Cardiac muscle cell (in vitro differentiated cells and primary cell): ENCODE data around the gene GNG7. TPM values are rescaled to one million over a fixed set of nuclear protein-coding genes. Genes with fewer than 3 reads are reported as not detected.
"Not testable (repeated sequence)": the region's sequence is repeated elsewhere in the genome, so short reads cannot be mapped to it uniquely, and the experiment has no call there.

Experiments used
- DNase-seq, 2 donors: peaks; one replicate each; pipeline versions ENCODE4 v3.0.0 to v3.0.0-alpha.2; 2010 to 2017; ENCODE audit warnings: low read depth in 1 of 2, low spot score in 1 of 2
- H3K27ac ChIP-seq: fragments of 200-600 bp; sonication (generic); 2 replicates; pipeline ENCODE4 v1.5.1; 2016
- H3K27me3 ChIP-seq: fragments of 200-600 bp; sonication (generic); 2 replicates; pipeline ENCODE4 v1.6.0; 2016; ENCODE audit warnings: control low read depth
- H3K36me3 ChIP-seq: fragments of 200-600 bp; sonication (generic); 2 replicates; pipeline ENCODE4 v1.5.1; 2016; ENCODE audit warnings: control low read depth
- H3K4me1 ChIP-seq: fragments of 200-600 bp; sonication (generic); 2 replicates; pipeline ENCODE4 v1.8.1; 2017; ENCODE audit warnings: low read depth, mild to moderate bottlenecking, mixed run types
- H3K4me3 ChIP-seq: fragments of 200-600 bp; sonication (generic); 2 replicates; pipeline ENCODE4 v1.5.1; 2016; ENCODE audit warnings: mild to moderate bottlenecking
- H3K9me3 ChIP-seq: fragments of 200-600 bp; sonication (generic); 2 replicates; pipeline ENCODE4 v1.5.1; 2017; ENCODE audit warnings: low read depth, mild to moderate bottlenecking, control low read depth
- CTCF ChIP-seq: IDR thresholded peaks from 2 replicates; pipeline ENCODE4 v1.5.1; 2012; ENCODE audit warnings: low read depth, mild to moderate bottlenecking, low read length
- polyA plus RNA-seq: library from polyadenylated mRNA; unstranded; fragments of >200 nt; fragmentation: Nextera tagmentation; extraction: Ambion mirVana; gene quantifications from 2 replicates; pipeline ENCODE4 v1.2.1, GENCODE V29; 2016
- total RNA-seq: library from RNA; depleted of rRNA; stranded (reverse); fragments of >200 nt; gene quantifications from 2 replicates; pipeline ENCODE4 v1.2.3, GENCODE V29; 2016

Gene GNG7
- total and polyA plus RNA-seq, 2 experiments from 2014 or later = 20.4 to 24.8 TPM

GRCh38 chr19:2560369-2560768, 142.1 kb downstream of the GNG7 start:
- Histone ChIP-seq H3K36me3 (no peaks in the 10 kb centered on the region), H3K4me3 (no peak overlapping the region), H3K27ac (no peak overlapping the region), H3K4me1 (no peaks in the 10 kb centered on the region), H3K27me3 (no peaks in the 10 kb centered on the region), H3K9me3 (no peaks in the 10 kb centered on the region)
- no peak for TF ChIP-seq CTCF
- DNase-seq = no peak

DNA sequence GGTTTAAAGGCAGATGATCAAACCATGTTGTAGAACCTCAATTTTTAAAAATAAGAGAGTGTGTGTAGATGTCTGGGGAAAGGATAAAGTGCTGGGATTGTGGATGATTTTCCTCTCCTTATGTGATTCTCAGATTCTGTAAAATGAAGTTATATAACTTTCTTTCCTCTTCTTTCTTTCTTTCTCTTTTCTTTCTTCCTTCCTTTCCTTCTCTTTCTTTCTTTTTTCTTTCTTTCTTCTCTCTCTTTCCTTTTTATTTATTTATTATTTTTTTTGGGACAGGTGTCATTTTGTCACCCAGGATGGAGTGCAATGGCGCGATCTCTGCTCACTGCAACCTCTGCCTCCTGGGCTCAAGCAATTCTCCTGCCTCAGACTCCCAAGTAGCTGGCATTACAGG, 144.0 kb downstream of the GNG7 start:
- no peak for TF ChIP-seq CTCF
- Histone ChIP-seq H3K9me3 (no peaks in the 10 kb centered on the region), H3K36me3 (no peaks in the 10 kb centered on the region), H3K27me3 (no peaks in the 10 kb centered on the region), H3K4me1 (no peaks in the 10 kb centered on the region), H3K27ac (no peak overlapping the region), H3K4me3 (no peak overlapping the region)
- no peak for DNase-seq

DNA sequence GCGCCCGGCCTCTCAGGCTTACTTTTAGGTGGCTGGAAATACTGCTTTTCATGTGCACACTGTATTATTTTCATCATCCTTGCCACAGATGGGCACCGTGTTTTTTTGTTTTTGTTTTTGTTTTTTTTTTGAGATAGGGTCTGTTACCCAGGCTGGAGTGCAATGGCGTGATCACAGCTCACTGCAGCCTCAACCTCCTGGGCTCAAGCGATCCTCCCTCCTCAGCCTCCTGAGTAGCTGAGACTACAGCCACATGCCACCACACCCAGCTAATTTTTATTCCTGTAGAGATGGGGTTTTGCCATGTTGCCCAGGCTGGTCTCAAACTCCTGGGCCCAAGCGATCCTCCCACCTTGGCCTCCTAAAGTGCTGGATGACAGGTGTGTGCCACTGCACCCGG, 144.4 kb downstream of the GNG7 start:
- not testable (repeated sequence) for H3K4me3 ChIP-seq, DNase-seq, H3K27ac ChIP-seq, H3K27me3 ChIP-seq, H3K9me3 ChIP-seq, H3K36me3 ChIP-seq, H3K4me1 ChIP-seq

DNA sequence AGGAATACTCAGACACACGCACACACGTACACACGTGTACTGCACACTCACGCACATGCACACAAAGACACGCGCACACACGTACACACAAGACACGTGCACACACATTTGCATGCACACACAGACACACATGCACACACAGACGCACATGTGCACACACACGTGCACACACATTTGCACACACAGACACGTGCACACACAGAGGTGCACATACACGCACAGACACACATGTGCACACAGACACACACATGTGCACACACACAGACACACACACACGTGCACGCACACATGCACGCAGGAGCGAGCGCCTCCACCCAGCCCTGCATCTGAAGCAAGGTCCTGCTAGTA, 145.4 kb downstream of the GNG7 start:
- no peak for TF ChIP-seq CTCF
- no peaks in the 10 kb centered on the region for H3K4me1 ChIP-seq
- H3K4me3 ChIP-seq = no peak overlapping the region
- H3K27me3 ChIP-seq = no peaks in the 10 kb centered on the region
- no peak for DNase-seq
- no peaks in the 10 kb centered on the region for H3K36me3 ChIP-seq
- no peaks in the 10 kb centered on the region for H3K9me3 ChIP-seq
- no peak overlapping the region for H3K27ac ChIP-seq

GRCh38 chr19:2556221-2557092, 146.0 kb downstream of the GNG7 start:
- Histone ChIP-seq H3K36me3 (no peaks in the 10 kb centered on the region), H3K4me3 (no peak overlapping the region), H3K27ac (peak overlapping the region; percentile 28), H3K4me1 (no peaks in the 10 kb centered on the region), H3K9me3 (no peaks in the 10 kb centered on the region), H3K27me3 (no peaks in the 10 kb centered on the region)
- TF ChIP-seq CTCF = no peak
- no peak for DNase-seq

DNA sequence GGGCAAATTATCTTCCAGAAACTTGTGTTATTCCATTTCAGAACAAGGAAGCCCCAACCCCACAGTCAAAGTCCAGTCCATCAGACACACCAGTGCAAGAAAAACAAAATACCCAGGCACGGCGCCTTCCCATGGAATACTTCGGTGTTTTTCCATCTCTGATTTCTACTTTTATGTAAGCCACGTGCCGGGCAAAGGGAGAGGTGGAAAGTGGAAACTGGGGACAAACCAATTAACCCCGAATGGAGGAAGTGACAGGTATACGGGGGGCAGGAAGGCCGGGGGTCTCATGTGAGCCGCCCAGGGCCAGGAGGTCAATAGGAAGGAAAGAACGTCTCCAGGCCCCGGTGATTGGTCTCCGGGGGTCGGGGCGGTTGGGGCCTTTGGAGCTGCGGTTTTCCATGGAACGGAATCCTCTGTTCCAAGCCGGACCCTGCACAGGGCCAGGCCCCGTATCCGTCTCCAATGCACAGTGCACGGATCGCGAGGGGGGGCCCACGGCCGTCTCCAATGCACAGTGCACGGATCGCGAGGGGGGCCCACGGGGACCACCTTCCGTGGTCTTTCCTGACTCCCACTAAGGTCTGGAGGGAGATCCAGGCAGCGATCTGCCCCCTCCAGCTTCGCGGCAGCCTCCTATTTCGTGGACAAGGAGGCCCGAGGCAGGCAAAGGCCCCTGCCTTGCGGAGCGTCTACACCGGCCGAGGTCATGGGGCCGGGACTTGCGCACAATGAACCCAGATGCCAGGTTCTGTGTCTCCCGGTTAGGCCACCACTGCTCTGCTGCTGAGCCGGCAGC, 146.9 kb downstream of the GNG7 start:
- Histone ChIP-seq H3K9me3 (no peaks in the 10 kb centered on the region), H3K36me3 (no peaks in the 10 kb centered on the region), H3K27me3 (no peaks in the 10 kb centered on the region), H3K4me3 (no peak overlapping the region), H3K4me1 (no peaks in the 10 kb centered on the region), H3K27ac (peak overlapping the region; percentile 50)
- no peak for DNase-seq
- no peak for TF ChIP-seq CTCF
